Ovary (tissue), 3 donors: ENCODE measurements around the gene IFRD1.

Source experiments
- EP300 ChIP-seq: sonication (generic); formaldehyde crosslinking; IDR thresholded peaks from one replicate; pipeline ENCODE4 v1.6.1; 2017; ENCODE audit warnings: antibody characterized with exemption
- TF ChIP-seq, protein P1 (sequence below), 3 donors: fragments of 450-650 bp in 2 of 3; fragments of 200-600 bp in 1 of 3; IDR thresholded peaks; one replicate each; pipeline versions ENCODE4 v1.5.1 to v1.8.0; 2016 to 2022; ENCODE audit warnings: antibody characterized with exemption in 3 of 3, mild to moderate bottlenecking in 1 of 3
- donor health status: DM: no; HTN: no; CAD: no.

- TF ChIP-seq EP300 = no peak
- TF ChIP-seq, protein P1, sequence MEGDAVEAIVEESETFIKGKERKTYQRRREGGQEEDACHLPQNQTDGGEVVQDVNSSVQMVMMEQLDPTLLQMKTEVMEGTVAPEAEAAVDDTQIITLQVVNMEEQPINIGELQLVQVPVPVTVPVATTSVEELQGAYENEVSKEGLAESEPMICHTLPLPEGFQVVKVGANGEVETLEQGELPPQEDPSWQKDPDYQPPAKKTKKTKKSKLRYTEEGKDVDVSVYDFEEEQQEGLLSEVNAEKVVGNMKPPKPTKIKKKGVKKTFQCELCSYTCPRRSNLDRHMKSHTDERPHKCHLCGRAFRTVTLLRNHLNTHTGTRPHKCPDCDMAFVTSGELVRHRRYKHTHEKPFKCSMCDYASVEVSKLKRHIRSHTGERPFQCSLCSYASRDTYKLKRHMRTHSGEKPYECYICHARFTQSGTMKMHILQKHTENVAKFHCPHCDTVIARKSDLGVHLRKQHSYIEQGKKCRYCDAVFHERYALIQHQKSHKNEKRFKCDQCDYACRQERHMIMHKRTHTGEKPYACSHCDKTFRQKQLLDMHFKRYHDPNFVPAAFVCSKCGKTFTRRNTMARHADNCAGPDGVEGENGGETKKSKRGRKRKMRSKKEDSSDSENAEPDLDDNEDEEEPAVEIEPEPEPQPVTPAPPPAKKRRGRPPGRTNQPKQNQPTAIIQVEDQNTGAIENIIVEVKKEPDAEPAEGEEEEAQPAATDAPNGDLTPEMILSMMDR (IDR thresholded peaks at IDR 0.05) = no peak
Measured at GRCh38 chr7:112523871-112524270, 73.6 kb downstream of the IFRD1 start.
